ENCODE results near the gene C7orf25. TPM values are rescaled to one million over a fixed set of nuclear protein-coding genes. Genes with fewer than 3 reads are reported as not detected.

C7orf25 gene
- total and polyA plus RNA-seq, 4 donors = 0.88 to 7.4 (median 2.1) TPM

GRCh38 chr7:42914421-42915045, 2.7 kb upstream of the C7orf25 start:
- peak overlapping the region in 1 of 2 donors; percentile 23 for H3K27ac ChIP-seq (ENCODE audit: low read depth in 1 of 2, low read length in 2 of 2)
- no peak overlapping the region for H3K9ac ChIP-seq (ENCODE audit: low read depth in 1 of 2, low read length in 2 of 2)
- H3K9me3 ChIP-seq (ENCODE audit: control insufficient read depth in 4 of 4, low read length in 3 of 4) = no peaks in the 10 kb centered on the region
- WGBS = 61% methylated on average over 5 of the region's 5 CpGs
- H3K36me3 ChIP-seq (ENCODE audit: control insufficient read depth in 4 of 4, insufficient read depth in 3 of 4, low read depth in 1 of 4, low read length in 3 of 4) = peaks cover 6 to 34% (median 23%) of the 10 kb centered on the region in 4 donors
- H3K4me3 ChIP-seq (ENCODE audit: low read depth in 1 of 3, low read length in 3 of 3) = no peak overlapping the region
- no peak for DNase-seq (ENCODE audit: low spot score)
- H3K27me3 ChIP-seq (ENCODE audit: control insufficient read depth in 4 of 4, insufficient read depth in 4 of 4, low read length in 3 of 4) = no peaks in the 10 kb centered on the region
- TF ChIP-seq NR2F2 (IDR thresholded peaks at IDR 0.05) (no peak), CTCF (IDR thresholded peaks at IDR 0.05; ENCODE audit: low read depth, low read length, missing input control) (no peak), GABPA (IDR thresholded peaks at IDR 0.05 in 1 of 2, conservative IDR thresholded peaks at IDR 0.05 in 1 of 2) (no peak), JUND (IDR thresholded peaks at IDR 0.05) (no peak), RAD21 (IDR thresholded peaks at IDR 0.05) (no peak), FOXA1 (IDR thresholded peaks at IDR 0.05) (no peak), TAF1 (conservative IDR thresholded peaks at IDR 0.05) (no peak), REST (IDR thresholded peaks at IDR 0.05) (no peak), RXRA (IDR thresholded peaks at IDR 0.05) (no peak), SP1 (IDR thresholded peaks at IDR 0.05) (no peak), EGR1 (IDR thresholded peaks at IDR 0.05; ENCODE audit: low read depth in 2 of 2) (no peak), HNF4G (IDR thresholded peaks at IDR 0.05) (no peak)
- H3K4me1 ChIP-seq (ENCODE audit: control insufficient read depth in 4 of 4, insufficient read depth in 4 of 4, low read length in 3 of 4) = peaks cover 2 to 24% (median 21%) of the 10 kb centered on the region in 4 donors

GRCh38 chr7:42914009-42914408, 2.1 kb upstream of the C7orf25 start:
- WGBS = 78% methylated on average over 6 of the region's 6 CpGs
- Histone ChIP-seq H3K4me1 (ENCODE audit: control insufficient read depth in 4 of 4, insufficient read depth in 4 of 4, low read length in 3 of 4) (peaks cover 2 to 29% (median 25%) of the 10 kb centered on the region in 4 donors), H3K9me3 (ENCODE audit: control insufficient read depth in 4 of 4, low read length in 3 of 4) (no peaks in the 10 kb centered on the region), H3K36me3 (ENCODE audit: control insufficient read depth in 4 of 4, insufficient read depth in 3 of 4, low read depth in 1 of 4, low read length in 3 of 4) (peaks cover 4 to 28% (median 18%) of the 10 kb centered on the region in 4 donors), H3K27me3 (ENCODE audit: control insufficient read depth in 4 of 4, insufficient read depth in 4 of 4, low read length in 3 of 4) (no peaks in the 10 kb centered on the region), H3K27ac (ENCODE audit: low read depth in 1 of 2, low read length in 2 of 2) (no peak overlapping the region), H3K4me3 (ENCODE audit: low read depth in 1 of 3, low read length in 3 of 3) (no peak overlapping the region), H3K9ac (ENCODE audit: low read depth in 1 of 2, low read length in 2 of 2) (no peak overlapping the region)
- no peak for TF ChIP-seq RXRA (IDR thresholded peaks at IDR 0.05)
- no peak for TF ChIP-seq HNF4A (conservative IDR thresholded peaks at IDR 0.05)
- TF ChIP-seq GABPA (IDR thresholded peaks at IDR 0.05 in 1 of 2, conservative IDR thresholded peaks at IDR 0.05 in 1 of 2) = no peak
- no peak for TF ChIP-seq NR2F2 (IDR thresholded peaks at IDR 0.05)
- no peak for DNase-seq (ENCODE audit: low spot score)

Measured in liver (tissue), 9 donors.